ENCODE data around the gene PAK4.

- no peak for TF ChIP-seq FOXM1 (IDR thresholded peaks at IDR 0.05; ENCODE audit: low read depth, low read length)
- no peak for TF ChIP-seq MEF2A (IDR thresholded peaks at IDR 0.05; ENCODE audit: insufficient read depth, low read depth, low read length)
- TF ChIP-seq ZNF274 (IDR thresholded peaks at IDR 0.05; ENCODE audit: insufficient read depth, insufficient read length), result no peak
- no peak for TF ChIP-seq TCF12 (IDR thresholded peaks at IDR 0.05; ENCODE audit: low read depth, low read length)
- TF ChIP-seq BCL11A (IDR thresholded peaks at IDR 0.05; ENCODE audit: low read depth, low read length), result no peak
- no peak for TF ChIP-seq BMI1 (IDR thresholded peaks at IDR 0.05; ENCODE audit: borderline replicate concordance)
- TF ChIP-seq CREM (IDR thresholded peaks at IDR 0.05; ENCODE audit: low read depth), result no peak
- no peak for TF ChIP-seq MTA3 (IDR thresholded peaks at IDR 0.05; ENCODE audit: borderline replicate concordance, low read length)
- TF ChIP-seq YY1 (IDR thresholded peaks at IDR 0.05; ENCODE audit: low read depth, low read length), result no peak
Observed at GRCh38 chr19:39127812-39128515, 2.4 kb downstream of the PAK4 start.
